HCEC 1CT (cell line): Measurements from ENCODE around the gene KDM1B.

Source experiments
- DNase-seq: peaks from one replicate; pipeline ENCODE4 v3.0.0-alpha.2; 2017

The KDM1B gene

DNA sequence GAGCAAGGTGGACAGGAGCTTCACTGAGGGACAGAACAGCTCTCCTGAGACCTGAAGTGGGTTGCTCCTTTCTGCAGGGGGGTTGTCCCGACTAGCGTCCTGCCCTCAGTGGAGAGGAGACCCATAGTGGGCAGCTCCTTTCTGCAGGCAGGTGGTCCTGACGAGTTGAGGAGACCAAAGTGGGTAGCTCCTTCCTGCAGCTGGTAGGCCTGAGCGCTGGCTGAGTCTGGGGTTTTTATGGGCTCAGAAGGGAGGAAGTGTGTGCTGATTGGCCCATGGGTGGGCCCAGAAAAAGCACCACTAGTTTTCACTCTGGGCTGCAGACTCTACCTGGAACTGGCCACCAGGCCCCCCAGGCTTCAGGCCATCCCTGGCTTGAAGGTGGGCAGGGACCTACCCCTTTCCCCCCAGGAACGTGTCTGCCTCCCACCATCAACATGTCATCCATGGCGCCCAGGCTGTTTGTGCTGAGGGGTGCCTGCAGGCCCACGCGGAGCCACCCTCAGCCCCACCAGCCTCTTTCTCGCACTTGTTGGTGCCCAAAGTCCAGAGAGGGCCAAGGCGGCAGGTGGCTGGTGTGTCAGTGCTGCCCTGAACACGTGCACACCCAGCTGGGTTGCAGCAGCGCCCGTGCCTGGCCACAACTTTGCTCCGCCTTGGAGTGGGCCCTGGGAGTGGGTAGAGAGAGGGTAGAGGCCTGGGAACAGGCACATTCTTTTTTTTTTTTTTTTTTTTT, 110.7 kb downstream of the KDM1B start:
- DNase-seq: no peak

DNA sequence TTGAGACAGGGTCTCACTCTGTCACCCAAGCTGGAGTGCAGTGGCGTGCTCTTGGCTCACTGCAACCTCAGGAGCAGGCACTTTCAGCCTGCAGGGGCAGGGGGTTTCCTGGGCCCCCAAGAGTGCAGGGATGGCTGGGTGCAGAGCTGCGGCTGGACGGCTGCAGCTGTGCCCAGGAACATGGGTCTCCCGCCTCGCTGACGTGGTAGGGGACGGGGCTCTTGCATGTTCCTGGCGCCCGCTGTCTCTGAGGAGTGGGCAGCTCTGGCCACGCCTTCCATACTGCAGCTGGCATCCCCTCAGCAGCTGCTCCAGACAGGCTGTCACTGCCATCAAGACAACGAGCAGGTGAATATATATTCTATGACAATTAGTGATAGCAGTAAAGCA, 111.3 kb downstream of the KDM1B start:
- no peak for DNase-seq

DNA sequence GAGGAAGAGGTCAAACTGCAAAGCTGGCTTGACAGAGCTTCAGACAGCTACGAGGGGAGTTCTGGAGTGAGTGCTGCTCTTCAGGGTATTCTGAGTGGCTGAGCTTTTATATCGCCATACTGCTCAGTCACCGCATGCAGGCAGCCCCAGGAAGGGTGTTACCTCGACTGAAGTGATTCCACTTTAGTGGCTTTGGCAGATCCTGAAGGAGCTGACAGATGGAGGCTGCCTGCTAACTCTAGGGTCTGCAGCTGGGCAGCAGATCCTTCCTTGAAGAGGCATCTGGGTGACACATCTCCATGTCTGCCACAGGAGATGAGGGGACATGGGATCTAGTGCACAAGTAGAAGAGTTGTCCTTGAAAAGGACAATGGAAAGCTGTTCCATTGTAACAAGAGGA, 112.8 kb downstream of the KDM1B start:
- no peak for DNase-seq

DNA sequence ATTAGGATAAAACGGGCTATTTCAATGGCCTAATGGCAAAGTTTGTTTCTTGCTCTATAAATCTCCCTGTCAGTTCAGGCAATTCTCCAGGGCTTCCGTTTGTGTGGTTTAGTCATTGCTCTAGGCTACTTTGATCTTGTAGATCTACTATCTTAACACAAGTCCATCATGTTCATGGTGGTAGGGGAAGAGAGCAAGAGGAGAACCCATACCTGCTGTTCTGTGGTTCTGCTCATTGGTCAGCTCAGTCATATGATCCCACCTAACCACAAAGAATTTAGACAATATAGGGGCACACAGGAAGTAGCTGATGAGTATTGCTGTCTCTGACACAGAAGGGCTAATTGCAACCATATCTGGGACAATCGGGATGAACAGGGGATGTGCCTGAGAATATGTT, 114.0 kb downstream of the KDM1B start:
- DNase-seq: peak; percentile 58

DNA sequence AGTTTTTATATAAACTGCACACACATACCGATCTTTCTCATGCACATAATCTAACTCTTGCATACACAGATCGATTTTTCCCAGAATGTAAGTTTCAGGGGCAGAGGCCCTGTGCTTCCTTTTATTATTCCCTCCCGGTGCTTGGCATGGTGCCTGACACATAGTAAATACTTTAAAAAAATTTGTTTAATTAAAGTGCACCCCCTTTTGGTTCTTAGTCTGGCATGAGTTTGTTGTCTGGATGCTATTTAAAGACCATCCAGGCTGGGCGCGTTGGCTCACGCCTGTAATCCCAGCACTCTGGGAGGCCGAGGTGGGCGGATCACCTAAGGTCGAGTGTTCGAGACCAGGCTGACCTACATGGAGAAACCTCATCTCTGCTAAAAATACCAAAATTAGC, 114.5 kb downstream of the KDM1B start:
- no peak for DNase-seq

DNA sequence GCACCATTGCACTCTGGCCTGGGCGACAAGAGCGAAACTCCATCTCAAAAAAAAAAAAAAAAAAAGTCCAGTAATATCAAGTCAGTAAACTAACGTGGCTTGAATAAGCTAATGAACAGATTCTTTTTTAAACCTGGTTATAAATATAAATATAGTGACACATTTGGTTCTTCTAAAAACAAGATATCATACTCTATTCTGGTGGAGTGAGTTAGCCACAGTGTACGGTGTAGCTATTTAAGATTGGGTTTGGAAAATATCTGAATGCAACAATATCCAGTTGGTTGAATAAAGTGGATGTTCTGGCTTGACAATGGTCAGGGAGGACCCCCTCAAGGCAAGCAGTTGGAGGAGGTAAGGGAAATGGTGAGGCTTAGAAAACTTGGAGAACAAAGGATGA, 115.0 kb downstream of the KDM1B start:
- no peak for DNase-seq
